HEK293T (cell line): ENCODE results near the gene SLC25A13.
"Not testable (repeated sequence)": the region's sequence is repeated elsewhere in the genome, so short reads cannot be mapped to it uniquely, and the experiment has no call there.

ENCODE experiments used
- ARNT ChIP-seq: fragments of 450-650 bp; IDR thresholded peaks from 2 replicates; pipeline ENCODE4 v1.6.1; 2017; ENCODE audit warnings: mild to moderate bottlenecking
- BHLHE40 ChIP-seq: fragments of 450-650 bp; IDR thresholded peaks from 2 replicates; pipeline ENCODE4 v1.6.1; 2016; ENCODE audit warnings: mild to moderate bottlenecking, moderate library complexity, borderline replicate concordance
- ELF4 ChIP-seq: fragments of 450-650 bp; IDR thresholded peaks from 2 replicates; pipeline ENCODE4 v1.6.1; 2017; ENCODE audit warnings: antibody characterized with exemption
- FOXA1 ChIP-seq: fragments of 450-650 bp; IDR thresholded peaks from 2 replicates; pipeline ENCODE4 v1.6.1; 2016; ENCODE audit warnings: mild to moderate bottlenecking
- FOXM1 ChIP-seq: fragments of 450-650 bp; IDR thresholded peaks from 2 replicates; pipeline ENCODE4 v1.6.1; 2017; ENCODE audit warnings: mild to moderate bottlenecking, borderline replicate concordance
- L3MBTL2 ChIP-seq: fragments of 450-650 bp; conservative IDR thresholded peaks from 2 replicates; pipeline ENCODE4 v1.6.1; 2016; ENCODE audit warnings: mild to moderate bottlenecking
- LEF1 ChIP-seq: fragments of 450-650 bp; IDR thresholded peaks from 2 replicates; pipeline ENCODE4 v1.6.1; 2017; ENCODE audit warnings: mild to moderate bottlenecking, borderline replicate concordance
- SUZ12 ChIP-seq: fragments of 450-650 bp; IDR thresholded peaks from 2 replicates; pipeline ENCODE4 v1.6.1; 2016; ENCODE audit warnings: mild to moderate bottlenecking
- ZNF384 ChIP-seq: fragments of 450-650 bp; IDR thresholded peaks from 2 replicates; pipeline ENCODE4 v1.6.1; 2016
- TF ChIP-seq, protein P1 (sequence below): fragments of 450-650 bp; IDR thresholded peaks from 2 replicates; pipeline ENCODE4 v1.6.1; 2016

DNA sequence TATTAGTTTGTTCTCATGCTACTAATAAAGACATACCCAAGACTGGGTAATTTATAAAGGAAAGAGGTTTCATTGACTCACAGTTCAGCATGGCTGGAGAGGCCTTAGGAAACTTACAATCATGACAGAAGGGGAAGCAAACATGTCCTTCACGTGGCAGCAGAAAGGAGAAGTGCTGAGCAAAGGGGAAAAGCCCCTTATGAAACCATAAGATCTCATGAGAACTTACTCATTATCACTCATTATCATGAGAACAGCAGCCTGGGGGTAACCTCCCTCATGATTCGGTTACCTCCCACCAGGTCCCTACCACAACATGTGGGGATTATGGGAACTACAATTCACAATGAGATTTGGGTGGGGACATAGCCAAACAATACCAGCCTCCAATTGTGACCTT, 4.9 kb upstream of the SLC25A13 start:
- TF ChIP-seq, protein P1, sequence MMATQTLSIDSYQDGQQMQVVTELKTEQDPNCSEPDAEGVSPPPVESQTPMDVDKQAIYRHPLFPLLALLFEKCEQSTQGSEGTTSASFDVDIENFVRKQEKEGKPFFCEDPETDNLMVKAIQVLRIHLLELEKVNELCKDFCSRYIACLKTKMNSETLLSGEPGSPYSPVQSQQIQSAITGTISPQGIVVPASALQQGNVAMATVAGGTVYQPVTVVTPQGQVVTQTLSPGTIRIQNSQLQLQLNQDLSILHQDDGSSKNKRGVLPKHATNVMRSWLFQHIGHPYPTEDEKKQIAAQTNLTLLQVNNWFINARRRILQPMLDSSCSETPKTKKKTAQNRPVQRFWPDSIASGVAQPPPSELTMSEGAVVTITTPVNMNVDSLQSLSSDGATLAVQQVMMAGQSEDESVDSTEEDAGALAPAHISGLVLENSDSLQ: not testable (repeated sequence)
- not testable (repeated sequence) for TF ChIP-seq SUZ12, FOXM1, LEF1, ARNT, FOXA1, BHLHE40, ZNF384, ELF4, L3MBTL2
